B cell (primary cell): Measurements from ENCODE around the gene LRRC32. TPM values are rescaled to one million over a fixed set of nuclear protein-coding genes. Genes with fewer than 3 reads are reported as not detected.

Experiments used
- ATAC-seq: fragments of 200-7000 bp; cut with Tn5 transposase; one replicate; pipeline ENCODE4 v1.10.0; 2021; ENCODE audit warnings: low read depth, mild to moderate bottlenecking, moderate number of reproducible peaks, moderate library complexity
- CTCF ChIA-PET: fragments of 350-600 bp; sonication (Branson Sonifier 250); formaldehyde crosslinking; loops from one replicate; lab custom pipeline; 2021; ENCODE audit warnings: antibody characterized with exemption, inconsistent platforms; lab: Charles Lee
- POLR2A ChIA-PET: fragments of 350-600 bp; sonication (Branson Sonifier 250); formaldehyde crosslinking; loops from one replicate; lab custom pipeline; 2021; ENCODE audit warnings: antibody characterized with exemption; lab: Charles Lee
- DNase-seq: peaks from one replicate; pipeline ENCODE4 v3.0.0; 2013
- H2AFZ ChIP-seq: 2 replicates; pipeline ENCODE4 v1.6.1; 2012; ENCODE audit warnings: mild to moderate bottlenecking, low read depth, low read length; ENCODE audit not compliant: insufficient read depth, poor library complexity, severe bottlenecking
- H3K27ac ChIP-seq, 2 donors: 1 replicate in 1 of 2; 2 replicates in 1 of 2; pipeline ENCODE4 v1.5.1; 2012 to 2013; ENCODE audit warnings: low read length in 2 of 2, mild to moderate bottlenecking in 2 of 2, moderate library complexity in 1 of 2
- H3K27me3 ChIP-seq, 4 experiments: fragments of 200-600 bp in 1 of 4; sonication (generic) in 1 of 4; replicated peaks in 1 of 4; 1 replicate in 2 of 4; 2 replicates in 2 of 4; pipeline versions ENCODE4 v1.6.1 to v1.7.0; 2013 to 2016; ENCODE audit warnings: low read length in 3 of 4, mild to moderate bottlenecking in 2 of 4, mixed read lengths in 1 of 4, moderate library complexity in 1 of 4; ENCODE audit not compliant: insufficient read depth in 4 of 4, control insufficient read depth in 3 of 4; ENCODE audit errors: control extremely low read depth in 1 of 4
- H3K36me3 ChIP-seq, 2 experiments: replicated peaks in 1 of 2; 1 replicate in 1 of 2; 2 replicates in 1 of 2; pipeline versions ENCODE4 v1.6.1 to v1.7.1; 2013; ENCODE audit warnings: low read length in 1 of 2; ENCODE audit not compliant: insufficient read depth in 2 of 2, control insufficient read depth in 1 of 2; ENCODE audit errors: control extremely low read depth in 1 of 2, extremely low read depth in 1 of 2
- H3K4me1 ChIP-seq, 2 donors: fragments of 200-600 bp in 1 of 2; sonication (generic) in 1 of 2; 1 replicate in 1 of 2; 2 replicates in 1 of 2; pipeline versions ENCODE4 v1.5.1 to v1.6.1; 2013 to 2017; ENCODE audit warnings: low read length in 2 of 2; ENCODE audit not compliant: control insufficient read depth in 2 of 2, insufficient read depth in 2 of 2
- H3K4me2 ChIP-seq: replicated peaks from 2 replicates; pipeline ENCODE3; 2012; ENCODE audit warnings: mild to moderate bottlenecking, low read depth, low read length; ENCODE audit not compliant: poor library complexity, severe bottlenecking
- H3K4me3 ChIP-seq, 5 experiments: fragments of 200-600 bp in 1 of 5; sonication (generic) in 1 of 5; 1 replicate in 3 of 5; 2 replicates in 2 of 5; pipeline versions ENCODE4 v1.5.1 to v1.7.0; 2011 to 2016; ENCODE audit warnings: low read length in 4 of 5, mild to moderate bottlenecking in 4 of 5, low read depth in 2 of 5, control low read depth in 1 of 5, moderate library complexity in 1 of 5; ENCODE audit not compliant: insufficient read depth in 1 of 5; ENCODE audit errors: control extremely low read depth in 1 of 5, extremely low read depth in 1 of 5
- H3K79me2 ChIP-seq: fragments of 200-600 bp; sonication (generic); one replicate; pipeline ENCODE4 v1.6.0; 2016; ENCODE audit warnings: low read length; ENCODE audit not compliant: control insufficient read depth, insufficient read depth
- H3K9ac ChIP-seq: fragments of 200-600 bp; sonication (generic); 2 replicates; pipeline ENCODE4 v1.6.1; 2017; ENCODE audit warnings: mild to moderate bottlenecking, low read length, moderate library complexity
- H3K9me3 ChIP-seq, 3 donors: one replicate each; pipeline versions ENCODE4 v1.6.1 to v1.7.1; 2013; ENCODE audit warnings: low read length in 2 of 3; ENCODE audit not compliant: control insufficient read depth in 2 of 3, insufficient read depth in 1 of 3; ENCODE audit errors: control extremely low read depth in 1 of 3
- H4K20me1 ChIP-seq: 2 replicates; pipeline ENCODE4 v1.6.0; 2012; ENCODE audit warnings: mild to moderate bottlenecking, low read length; ENCODE audit not compliant: insufficient read depth, control insufficient read depth, poor library complexity, severe bottlenecking
- H3K27ac Mint-ChIP-seq: one replicate; pipeline ENCODE4 v1.8.0; 2021; ENCODE audit warnings: mixed read lengths
- H3K27me3 Mint-ChIP-seq: one replicate; pipeline ENCODE4 v1.8.0; 2021; ENCODE audit warnings: mixed read lengths
- H3K4me1 Mint-ChIP-seq: one replicate; pipeline ENCODE4 v1.8.0; 2021; ENCODE audit warnings: mixed read lengths
- H3K4me3 Mint-ChIP-seq: one replicate; pipeline ENCODE4 v1.8.0; 2021; ENCODE audit warnings: mixed read lengths
- H3K9me3 Mint-ChIP-seq: one replicate; pipeline ENCODE4 v1.8.0; 2022; ENCODE audit warnings: mixed read lengths; ENCODE audit not compliant: insufficient read depth
- CTCF ChIP-seq: fragments of 200-600 bp; IDR thresholded peaks from one replicate; pipeline ENCODE4 v1.8.0; 2022; ENCODE audit warnings: antibody characterized with exemption, mild to moderate bottlenecking
- EZH2 ChIP-seq: IDR thresholded peaks from 2 replicates; pipeline ENCODE4 v1.6.1; 2012; ENCODE audit warnings: borderline replicate concordance, low read depth, mild to moderate bottlenecking, moderate library complexity, low read length; ENCODE audit not compliant: insufficient read depth, poor library complexity, severe bottlenecking
- WGBS: methylation state at CpG from one replicate; pipeline ENCODE4 v1.1.5; 2013; ENCODE audit warnings: missing lambda C conversion rate; ENCODE audit not compliant: insufficient coverage; 5-methylcytosine and 5-hydroxymethylcytosine counted together
- intact Hi-C: fragments of 100-400 bp; cut with micrococcal nuclease; formaldehyde crosslinking; loops from one replicate; pipeline ENCODE4 v1.10.0; 2022
- polyA plus RNA-seq: library from polyadenylated mRNA; depleted of rRNA; stranded (reverse); fragments of >200 nt; gene quantifications from 2 replicates; pipeline ENCODE4 v1.2.3, GENCODE V29; 2012
- total RNA-seq, 2 donors: library from RNA; stranded (reverse); fragments of 120-200 nt in 1 of 2; gene quantifications; 1 replicate in 1 of 2; 2 replicates in 1 of 2; pipeline versions ENCODE4 v1.2.3 to v1.2.4, GENCODE V29; 2013 to 2022

Gene LRRC32
- total and polyA plus RNA-seq, 2 donors (not counting 1 experiment from before 2014, with no cell fraction given), result 0.60 to 1.4 TPM

GRCh38 chr11:76630600-76631281 lies 39.8 kb downstream of the LRRC32 start:
- peaks cover 51 to 56% of the 10 kb centered on the region in 2 donors for H3K4me1 ChIP-seq
- no peaks in the 10 kb centered on the region for H3K27me3 Mint-ChIP-seq
- CTCF ChIA-PET, result interaction anchor here (1.9 to 2.6 kb wide), 3 partner anchors 7 to 48 kb away, joined by 7 to 17 read pairs (median 8); no protein-coding TSS in a partner anchor
- peak overlapping the region; percentile 55 for H3K4me3 Mint-ChIP-seq
- POLR2A ChIA-PET, result interaction anchor here (2.6 kb wide), 1 partner anchor 42 kb away, joined by 11 read pairs; no protein-coding TSS in a partner anchor
- no peak overlapping the region for H3K9ac ChIP-seq
- TF ChIP-seq EZH2 (no peak), CTCF (no peak)
- no peak for ATAC-seq
- H3K4me2 ChIP-seq, result peak overlapping the region; percentile 69
- no peaks in the 10 kb centered on the region for H3K27me3 ChIP-seq
- no peak overlapping the region for H2AFZ ChIP-seq
- H3K79me2 ChIP-seq, result no peaks in the 10 kb centered on the region
- H3K4me1 Mint-ChIP-seq, result peaks cover 69% of the 10 kb centered on the region
- H3K4me3 ChIP-seq, result no peak overlapping the region
- intact Hi-C loops, result loop anchor here (10.0 kb wide), 1 partner anchor 46 kb away; no protein-coding TSS in a partner anchor
- peaks cover 0 to 20% (median 9%) of the 10 kb centered on the region in 3 donors for H3K9me3 ChIP-seq
- no peaks in the 10 kb centered on the region for H4K20me1 ChIP-seq
- WGBS, result 75% methylated on average over 4 of the region's 6 CpGs
- no peaks in the 10 kb centered on the region for H3K36me3 ChIP-seq
- H3K27ac Mint-ChIP-seq, result peak overlapping the region; percentile 88
- peaks cover 3% of the 10 kb centered on the region for H3K9me3 Mint-ChIP-seq
- H3K27ac ChIP-seq, result no peak overlapping the region
- no peak for DNase-seq
